Cardiac muscle cell (in vitro differentiated cells and primary cell): Measurements from ENCODE around the gene APC2. TPM values are rescaled to one million over a fixed set of nuclear protein-coding genes. Genes with fewer than 3 reads are reported as not detected.
"Not testable (repeated sequence)": the region's sequence is repeated elsewhere in the genome, so short reads cannot be mapped to it uniquely, and the experiment has no call there.

Experiments
- DNase-seq, 2 donors: peaks; one replicate each; pipeline versions ENCODE4 v3.0.0 to v3.0.0-alpha.2; 2010 to 2017; ENCODE audit warnings: low read depth in 1 of 2, low spot score in 1 of 2
- H3K27ac ChIP-seq: fragments of 200-600 bp; sonication (generic); 2 replicates; pipeline ENCODE4 v1.5.1; 2016
- H3K27me3 ChIP-seq: fragments of 200-600 bp; sonication (generic); 2 replicates; pipeline ENCODE4 v1.6.0; 2016; ENCODE audit warnings: control low read depth
- H3K36me3 ChIP-seq: fragments of 200-600 bp; sonication (generic); 2 replicates; pipeline ENCODE4 v1.5.1; 2016; ENCODE audit warnings: control low read depth
- H3K4me1 ChIP-seq: fragments of 200-600 bp; sonication (generic); 2 replicates; pipeline ENCODE4 v1.8.1; 2017; ENCODE audit warnings: low read depth, mild to moderate bottlenecking, mixed run types
- H3K4me3 ChIP-seq: fragments of 200-600 bp; sonication (generic); 2 replicates; pipeline ENCODE4 v1.5.1; 2016; ENCODE audit warnings: mild to moderate bottlenecking
- H3K9me3 ChIP-seq: fragments of 200-600 bp; sonication (generic); 2 replicates; pipeline ENCODE4 v1.5.1; 2017; ENCODE audit warnings: low read depth, mild to moderate bottlenecking, control low read depth
- polyA plus RNA-seq: library from polyadenylated mRNA; unstranded; fragments of >200 nt; fragmentation: Nextera tagmentation; extraction: Ambion mirVana; gene quantifications from 2 replicates; pipeline ENCODE4 v1.2.1, GENCODE V29; 2016
- total RNA-seq: library from RNA; depleted of rRNA; stranded (reverse); fragments of >200 nt; gene quantifications from 2 replicates; pipeline ENCODE4 v1.2.3, GENCODE V29; 2016
- TF ChIP-seq, protein P1 (sequence below): IDR thresholded peaks from 2 replicates; pipeline ENCODE4 v1.5.1; 2012; ENCODE audit warnings: low read depth, mild to moderate bottlenecking, low read length

Gene APC2
- total and polyA plus RNA-seq, 2 experiments from 2014 or later: 0.42 to 0.94 TPM

DNA sequence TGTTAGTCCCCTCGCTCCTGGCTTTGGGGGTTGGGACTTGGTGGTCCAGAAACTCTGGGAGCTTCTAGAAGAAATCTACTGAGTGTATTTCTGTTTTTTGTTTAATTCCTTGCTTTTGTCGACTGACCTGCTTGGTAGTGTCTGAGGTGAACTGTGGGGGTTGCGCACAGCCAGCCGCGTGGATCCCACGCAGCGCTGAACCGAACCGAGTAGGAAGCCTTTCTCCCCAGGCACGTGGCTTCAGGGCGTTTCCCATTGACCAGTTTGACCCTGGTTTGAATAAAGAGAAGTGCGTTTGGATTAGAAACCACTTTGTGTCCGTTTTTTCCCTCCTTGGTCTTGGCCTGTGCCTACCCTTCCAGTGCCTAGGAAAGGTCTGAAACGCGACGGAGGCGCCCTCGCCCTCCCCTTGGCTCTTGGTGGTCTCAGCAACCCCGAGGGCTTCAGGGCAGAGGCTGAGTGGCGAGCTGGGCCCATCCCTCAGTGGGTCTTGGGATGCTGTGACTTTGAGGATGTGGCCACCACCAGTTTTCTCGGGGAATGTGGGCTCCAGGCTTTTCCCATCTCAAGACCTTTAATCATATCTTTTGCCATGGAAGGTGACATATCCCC, 14.4 kb upstream of the APC2 start:
- H3K27me3 ChIP-seq: no peaks in the 10 kb centered on the region
- no peak overlapping the region for H3K4me3 ChIP-seq
- peaks cover 4% of the 10 kb centered on the region for H3K4me1 ChIP-seq
- peak overlapping the region; percentile 17 for H3K27ac ChIP-seq
- peaks cover 16% of the 10 kb centered on the region for H3K36me3 ChIP-seq
- DNase-seq: no peak
- no peaks in the 10 kb centered on the region for H3K9me3 ChIP-seq
- TF ChIP-seq, protein P1, sequence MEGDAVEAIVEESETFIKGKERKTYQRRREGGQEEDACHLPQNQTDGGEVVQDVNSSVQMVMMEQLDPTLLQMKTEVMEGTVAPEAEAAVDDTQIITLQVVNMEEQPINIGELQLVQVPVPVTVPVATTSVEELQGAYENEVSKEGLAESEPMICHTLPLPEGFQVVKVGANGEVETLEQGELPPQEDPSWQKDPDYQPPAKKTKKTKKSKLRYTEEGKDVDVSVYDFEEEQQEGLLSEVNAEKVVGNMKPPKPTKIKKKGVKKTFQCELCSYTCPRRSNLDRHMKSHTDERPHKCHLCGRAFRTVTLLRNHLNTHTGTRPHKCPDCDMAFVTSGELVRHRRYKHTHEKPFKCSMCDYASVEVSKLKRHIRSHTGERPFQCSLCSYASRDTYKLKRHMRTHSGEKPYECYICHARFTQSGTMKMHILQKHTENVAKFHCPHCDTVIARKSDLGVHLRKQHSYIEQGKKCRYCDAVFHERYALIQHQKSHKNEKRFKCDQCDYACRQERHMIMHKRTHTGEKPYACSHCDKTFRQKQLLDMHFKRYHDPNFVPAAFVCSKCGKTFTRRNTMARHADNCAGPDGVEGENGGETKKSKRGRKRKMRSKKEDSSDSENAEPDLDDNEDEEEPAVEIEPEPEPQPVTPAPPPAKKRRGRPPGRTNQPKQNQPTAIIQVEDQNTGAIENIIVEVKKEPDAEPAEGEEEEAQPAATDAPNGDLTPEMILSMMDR: no peak

DNA sequence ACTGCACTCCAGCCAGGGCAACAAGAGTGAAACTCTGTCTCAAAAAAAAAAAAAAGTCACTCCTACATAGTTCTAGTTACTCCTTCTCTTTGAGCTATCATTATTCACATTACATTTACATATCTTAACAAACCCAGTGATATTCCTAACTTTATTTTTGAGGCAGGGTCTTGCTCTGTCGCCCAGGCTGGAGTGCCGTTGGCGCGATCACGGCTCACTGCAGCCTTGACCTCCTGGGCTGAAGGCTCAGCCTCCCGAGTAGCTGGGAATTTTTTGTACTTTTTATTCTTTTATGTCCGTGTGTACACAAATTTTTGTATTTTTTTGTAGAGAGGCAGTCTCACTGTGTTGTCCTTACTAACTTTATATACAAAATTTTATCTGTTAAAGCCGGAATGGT, 12.3 kb upstream of the APC2 start:
- TF ChIP-seq, protein P1: no peak
- no peak for DNase-seq
- no peaks in the 10 kb centered on the region for H3K27me3 ChIP-seq
- no peak overlapping the region for H3K27ac ChIP-seq
- no peaks in the 10 kb centered on the region for H3K9me3 ChIP-seq
- no peak overlapping the region for H3K4me3 ChIP-seq
- H3K36me3 ChIP-seq: peaks cover 24% of the 10 kb centered on the region
- peaks cover 4% of the 10 kb centered on the region for H3K4me1 ChIP-seq

DNA sequence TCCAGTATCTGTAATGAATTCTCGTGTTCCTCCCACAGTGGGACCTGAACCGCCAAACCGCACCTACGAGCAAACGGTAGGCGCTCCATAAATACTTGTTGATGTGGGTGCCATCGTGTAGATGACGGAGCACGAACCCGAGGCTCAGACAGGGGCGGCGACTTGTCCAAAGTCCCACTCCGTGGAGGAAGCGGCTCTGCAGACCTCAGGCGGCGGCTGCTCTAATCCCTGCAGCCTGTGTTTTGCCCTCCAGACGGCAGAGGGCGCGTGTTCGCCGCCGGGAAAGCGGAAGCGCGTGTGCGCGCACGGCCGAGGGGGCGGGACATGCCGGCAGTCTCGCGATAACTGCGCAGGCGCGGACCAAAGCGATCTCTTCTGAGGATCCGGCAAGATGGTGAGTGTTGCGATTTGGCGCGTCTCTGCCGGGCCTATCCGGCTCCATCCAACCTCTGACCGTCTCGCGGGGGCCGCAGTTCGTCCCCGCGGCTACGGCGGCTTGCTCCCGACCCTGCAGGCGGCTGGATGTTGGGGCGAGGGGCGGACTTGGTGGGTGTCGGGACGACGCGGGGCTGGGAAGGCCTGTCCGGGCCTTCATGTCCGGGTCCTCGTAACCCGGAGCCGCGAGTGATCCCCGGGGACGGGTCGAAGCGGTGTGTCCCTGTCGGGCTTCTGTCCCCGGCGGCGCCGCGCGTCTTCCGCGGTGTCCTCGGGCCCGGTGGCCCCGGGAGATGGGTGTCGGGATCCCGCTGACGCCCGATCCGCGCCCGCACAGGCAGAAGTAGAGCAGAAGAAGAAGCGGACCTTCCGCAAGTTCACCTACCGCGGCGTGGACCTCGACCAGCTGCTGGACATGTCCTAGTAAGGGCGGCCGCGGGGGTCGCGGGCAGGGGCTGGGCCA, 11.6 kb upstream of the APC2 start, which contains the start of gene RPS15:
TSS of gene RPS15 (plus strand) at position 362 of the 898 bp plus-strand sequence. CDS start at position 392, 30 bp downstream.
- Histone ChIP-seq H3K27me3 (no peaks in the 10 kb centered on the region), H3K36me3 (peaks cover 22% of the 10 kb centered on the region), H3K4me3 (peak within 1 kb of the TSS; percentile 56), H3K27ac (peak within 1 kb of the TSS; percentile 94), H3K9me3 (no peaks in the 10 kb centered on the region), H3K4me1 (peaks cover 4% of the 10 kb centered on the region)
- DNase-seq: peak; percentile 95 to 97
- TF ChIP-seq, protein P1: peak; percentile 90

DNA sequence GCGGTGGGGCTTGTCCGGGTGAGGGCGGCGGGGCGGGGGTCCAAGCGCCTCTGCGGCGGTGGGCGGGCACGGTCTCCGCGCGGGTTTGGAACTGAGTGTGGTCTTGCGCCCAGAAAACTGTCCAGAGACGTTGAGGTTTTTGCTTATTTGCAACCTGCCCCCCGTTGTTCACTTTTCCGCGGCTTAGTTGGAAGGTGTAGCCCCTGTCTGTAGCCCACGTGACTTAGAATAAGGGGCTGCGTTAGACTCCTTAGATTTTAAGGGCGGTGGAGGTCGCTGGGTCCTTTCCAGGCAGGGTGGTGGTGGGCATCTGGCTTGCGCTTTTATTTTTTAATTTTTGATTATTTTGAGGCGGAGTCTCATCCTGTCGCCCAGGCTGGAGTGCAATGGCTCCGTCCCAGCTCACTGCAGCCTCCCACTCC, 11.0 kb upstream of the APC2 start:
- TF ChIP-seq, protein P1: no peak
- Histone ChIP-seq H3K4me1 (peaks cover 4% of the 10 kb centered on the region), H3K27me3 (no peaks in the 10 kb centered on the region), H3K36me3 (peaks cover 22% of the 10 kb centered on the region), H3K9me3 (no peaks in the 10 kb centered on the region), H3K27ac (peak overlapping the region; percentile 94), H3K4me3 (peak overlapping the region; percentile 56)
- no peak for DNase-seq

DNA sequence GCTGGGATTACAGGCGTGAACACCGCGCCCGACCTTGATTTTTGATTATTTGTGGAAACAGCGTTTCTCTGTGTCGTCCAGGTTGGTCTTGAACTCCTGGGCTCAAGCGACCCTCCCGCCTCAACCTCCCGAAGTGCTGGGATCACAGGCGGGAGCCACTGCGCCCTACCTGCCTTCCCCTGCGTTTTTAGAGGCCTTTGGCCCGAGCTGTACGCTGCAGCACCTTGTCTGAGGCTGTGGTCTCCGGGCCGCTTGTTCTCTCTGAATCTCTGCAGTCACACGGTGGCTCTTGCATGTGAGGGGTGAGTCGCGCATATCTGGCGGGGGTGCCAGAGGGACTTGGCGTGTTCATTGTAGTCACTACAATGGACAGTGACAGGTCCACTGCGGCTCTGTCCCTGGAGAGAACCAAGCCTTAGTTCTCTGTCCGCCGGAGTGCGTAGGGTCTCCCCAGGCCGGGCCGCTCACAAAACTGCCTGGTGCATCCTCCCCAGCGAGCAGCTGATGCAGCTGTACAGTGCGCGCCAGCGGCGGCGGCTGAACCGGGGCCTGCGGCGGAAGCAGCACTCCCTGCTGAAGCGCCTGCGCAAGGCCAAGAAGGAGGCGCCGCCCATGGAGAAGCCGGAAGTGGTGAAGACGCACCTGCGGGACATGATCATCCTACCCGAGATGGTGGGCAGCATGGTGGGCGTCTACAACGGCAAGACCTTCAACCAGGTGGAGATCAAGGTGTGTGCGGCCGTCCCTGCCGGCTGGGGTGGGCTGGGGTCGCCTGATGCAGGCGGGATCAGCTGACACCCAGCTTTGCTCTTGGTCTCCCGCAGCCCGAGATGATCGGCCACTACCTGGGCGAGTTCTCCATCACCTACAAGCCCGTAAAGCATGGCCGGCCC, 10.2 kb upstream of the APC2 start:
- not testable (repeated sequence) for H3K27me3 ChIP-seq, H3K27ac ChIP-seq, H3K9me3 ChIP-seq, H3K4me1 ChIP-seq, DNase-seq
- H3K4me3 ChIP-seq: peak overlapping the region; percentile 56
- H3K36me3 ChIP-seq: peaks cover 22% of the 10 kb centered on the region
